GM19463 (cell line): Measurements from ENCODE around the gene OR14J1.
"Not testable (repeated sequence)": the region's sequence is repeated elsewhere in the genome, so short reads cannot be mapped to it uniquely, and the experiment has no call there.

Source experiments
- ATAC-seq: cut with Tn5 transposase; IDR thresholded peaks from one replicate; pipeline ENCODE4 v1.9.1; 2021; ENCODE audit warnings: mild to moderate bottlenecking, moderate library complexity; ENCODE audit not compliant: unreplicated experiment

OR14J1 gene

GRCh38 chr6:29301316-29301715 lies at the start of gene OR14J1:
Gene OR14J1 (plus strand): TSS chr6:29301701. CDS start chr6:29306690, 4,989 bp downstream.
- no peak for ATAC-seq

- no peak for ATAC-seq
Observed at GRCh38 chr6:29251736-29252135, 49.8 kb upstream of the OR14J1 start.

- no peak for ATAC-seq
Observed at GRCh38 chr6:29255530-29255929, 46.0 kb upstream of the OR14J1 start.

GRCh38 chr6:29259721-29260120 lies 41.8 kb upstream of the OR14J1 start:
- no peak for ATAC-seq

GRCh38 chr6:29263001-29263400 lies 38.5 kb upstream of the OR14J1 start:
- no peak for ATAC-seq

DNA sequence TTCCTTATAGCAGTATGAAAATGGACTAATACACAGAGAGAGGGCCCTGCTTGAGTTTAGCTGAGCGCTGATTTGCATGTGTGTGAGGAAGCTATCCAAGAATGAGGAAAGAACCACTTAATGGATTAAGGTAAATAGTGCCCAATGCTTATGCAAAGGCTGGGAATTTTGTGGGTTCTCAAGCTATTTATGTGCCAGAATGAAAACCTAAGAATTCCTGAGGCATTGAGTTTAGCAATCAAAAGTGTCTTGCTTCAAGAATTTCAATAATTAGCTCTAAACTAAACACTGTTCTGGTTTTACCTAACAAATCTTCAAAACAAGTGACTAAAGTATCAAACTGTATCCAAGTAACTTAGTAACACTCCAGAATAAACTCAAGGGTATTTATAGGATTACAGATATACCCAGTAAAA lies 7.0 kb upstream of the OR14J1 start:
- ATAC-seq: no peak

DNA sequence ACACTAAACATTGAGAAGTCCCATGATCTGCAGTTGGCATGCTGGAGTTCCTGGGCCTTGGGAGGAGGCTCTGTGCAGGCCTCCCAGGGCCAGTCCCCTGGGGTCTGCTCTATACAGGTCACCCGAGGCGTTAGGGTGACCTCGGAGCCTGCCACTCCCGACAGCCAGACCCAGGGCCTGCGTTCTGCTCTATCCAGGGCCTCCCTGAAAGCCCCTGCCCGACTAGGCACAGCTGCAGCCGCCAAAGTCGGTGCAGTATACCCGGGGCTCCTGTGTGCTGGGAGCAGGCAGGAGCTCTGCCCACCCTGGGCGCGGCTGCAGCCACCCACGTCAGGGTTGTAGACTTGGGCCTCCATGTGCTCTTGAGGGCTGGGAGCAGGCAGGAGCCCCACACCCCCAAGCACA lies 6.3 kb upstream of the OR14J1 start:
- no peak for ATAC-seq

- no peak for ATAC-seq
Observed at GRCh38 chr6:29295623-29296022, 5.9 kb upstream of the OR14J1 start.

- ATAC-seq: no peak
Observed at GRCh38 chr6:29319931-29320330, 18.4 kb downstream of the OR14J1 start.

DNA sequence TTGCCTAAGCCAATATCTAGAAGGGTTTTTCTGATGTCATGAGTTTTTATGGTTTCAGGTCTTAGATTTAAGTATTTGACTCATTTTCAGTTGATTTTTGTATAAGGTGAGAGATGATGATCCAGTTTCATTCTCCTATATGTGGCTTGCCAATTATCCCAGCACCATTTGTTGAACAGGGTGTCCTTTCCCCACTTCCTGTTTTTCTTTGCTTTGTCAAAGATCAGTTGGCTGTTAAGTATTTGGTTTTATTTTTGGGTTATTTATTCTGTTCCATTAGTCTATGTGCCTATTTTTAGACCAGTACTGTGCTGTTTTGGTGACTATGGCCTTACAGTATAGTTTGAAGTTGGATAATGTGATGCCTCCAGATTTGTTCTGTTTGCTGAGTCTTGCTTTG lies 21.8 kb downstream of the OR14J1 start:
- not testable (repeated sequence) for ATAC-seq

GRCh38 chr6:29325777-29326176 lies 24.3 kb downstream of the OR14J1 start:
- ATAC-seq: no peak

DNA sequence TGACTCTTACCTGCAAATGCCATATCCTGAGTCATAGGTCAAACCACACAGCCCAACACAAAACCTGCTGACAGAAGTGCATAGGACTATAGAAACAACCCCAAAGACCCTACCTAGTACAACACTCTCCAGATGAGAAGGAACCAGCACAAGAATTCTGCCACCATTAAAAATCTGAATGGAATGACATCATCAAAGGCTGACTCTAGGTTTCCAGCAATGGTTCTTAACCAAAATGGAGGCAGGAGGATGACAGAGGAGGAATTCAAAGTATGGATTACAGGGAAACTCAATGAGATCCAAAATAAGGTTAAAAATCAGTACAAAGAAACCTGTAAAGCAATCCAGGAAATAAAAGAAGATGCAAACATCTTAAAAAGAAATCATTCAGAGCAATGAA lies 31.2 kb downstream of the OR14J1 start:
- no peak for ATAC-seq

GRCh38 chr6:29336269-29336668 lies 34.8 kb downstream of the OR14J1 start:
- ATAC-seq: no peak

- ATAC-seq: no peak
Observed at GRCh38 chr6:29345380-29345779, 43.9 kb downstream of the OR14J1 start.

- ATAC-seq: not testable (repeated sequence)
Observed at GRCh38 chr6:29349348-29349747, 47.8 kb downstream of the OR14J1 start.

- no peak for ATAC-seq
Observed at GRCh38 chr6:29354980-29355379, 53.5 kb downstream of the OR14J1 start.

- ATAC-seq: no peak
Observed at GRCh38 chr6:29355603-29356002, 54.1 kb downstream of the OR14J1 start.
